Karpas-422 (cell line): ENCODE measurements around the gene SYT9. TPM values are rescaled to one million over a fixed set of nuclear protein-coding genes. Genes with fewer than 3 reads are reported as not detected.

Source experiments
- DNase-seq: peaks from one replicate; pipeline ENCODE4 v3.0.0-alpha.2; 2015
- H2AFZ ChIP-seq: fragments of 200-600 bp; sonication (generic); 2 replicates; pipeline ENCODE4 v1.6.1; 2014; ENCODE audit warnings: antibody characterized with exemption, low read length, mixed read lengths
- H3K27ac ChIP-seq: fragments of 200-600 bp; sonication (generic); 2 replicates; pipeline ENCODE4 v1.5.1; 2014; ENCODE audit warnings: mild to moderate bottlenecking, low read length, moderate library complexity
- H3K27me3 ChIP-seq: fragments of 200-600 bp; sonication (generic); 2 replicates; pipeline ENCODE4 v1.6.1; 2014; ENCODE audit warnings: low read length, mixed read lengths
- H3K36me3 ChIP-seq: fragments of 200-600 bp; sonication (generic); 2 replicates; pipeline ENCODE4 v1.6.1; 2014; ENCODE audit warnings: low read length, mixed read lengths; ENCODE audit not compliant: insufficient read depth
- H3K4me1 ChIP-seq: fragments of 200-600 bp; sonication (generic); 2 replicates; pipeline ENCODE4 v1.6.1; 2014; ENCODE audit warnings: mild to moderate bottlenecking, low read length, mixed read lengths
- H3K4me2 ChIP-seq: fragments of 200-600 bp; sonication (generic); 2 replicates; pipeline ENCODE4 v1.6.1; 2014; ENCODE audit warnings: low read length, low read depth, mild to moderate bottlenecking; ENCODE audit not compliant: poor library complexity, severe bottlenecking
- H3K4me3 ChIP-seq: fragments of 200-600 bp; sonication (generic); 2 replicates; pipeline ENCODE4 v1.5.1; 2014; ENCODE audit warnings: mild to moderate bottlenecking, antibody characterized with exemption, low read length, mixed read lengths
- H3K79me2 ChIP-seq: fragments of 200-600 bp; sonication (generic); 2 replicates; pipeline ENCODE4 v1.6.1; 2014; ENCODE audit warnings: mild to moderate bottlenecking, low read length, mixed read lengths
- H3K9ac ChIP-seq: fragments of 200-600 bp; sonication (generic); 2 replicates; pipeline ENCODE4 v1.6.0; 2014; ENCODE audit warnings: low read length
- H3K9me2 ChIP-seq: fragments of 200-600 bp; sonication (generic), shearing (Covaris generic); replicated peaks from 2 replicates; pipeline ENCODE4 v1.6.0; 2014; ENCODE audit warnings: mild to moderate bottlenecking, low read length, moderate library complexity; ENCODE audit not compliant: insufficient read depth
- H3K9me3 ChIP-seq: fragments of 300-700, 200-600 bp; sonication (generic); 2 replicates; pipeline ENCODE4 v1.6.1; 2014; ENCODE audit warnings: low read length, mixed read lengths
- H4K20me1 ChIP-seq: fragments of 200-600 bp; sonication (generic); 2 replicates; pipeline ENCODE4 v1.6.1; 2014; ENCODE audit warnings: mild to moderate bottlenecking, antibody characterized with exemption, low read length, low read depth; ENCODE audit not compliant: insufficient read depth
- total RNA-seq: library from RNA; depleted of rRNA; stranded (reverse); fragments of >200 nt; shearing (Covaris generic); gene quantifications from 2 replicates; pipeline ENCODE4 v1.2.3, GENCODE V29; 2014; ENCODE audit warnings: low replicate concordance

The SYT9 gene
- total RNA-seq, 1 experiment from 2014 or later = not detected

- Histone ChIP-seq H3K36me3 (no peaks in the 10 kb centered on the region), H3K4me1 (no peaks in the 10 kb centered on the region), H3K4me2 (no peak overlapping the region), H3K79me2 (no peaks in the 10 kb centered on the region), H3K9me3 (no peaks in the 10 kb centered on the region), H2AFZ (no peak overlapping the region), H3K9ac (no peak overlapping the region), H3K9me2 (no peaks in the 10 kb centered on the region), H3K27ac (no peak overlapping the region), H3K27me3 (no peaks in the 10 kb centered on the region), H4K20me1 (no peaks in the 10 kb centered on the region), H3K4me3 (no peak overlapping the region)
- DNase-seq = no peak
These were observed 6.4 kb upstream of the SYT9 start for GRCh38 chr11:7245341-7245740.

GRCh38 chr11:7246179-7246578 lies 5.5 kb upstream of the SYT9 start:
- Histone ChIP-seq H3K79me2 (no peaks in the 10 kb centered on the region), H3K4me3 (no peak overlapping the region), H3K4me2 (no peak overlapping the region), H2AFZ (no peak overlapping the region), H3K4me1 (no peaks in the 10 kb centered on the region), H3K27ac (no peak overlapping the region), H3K9me2 (no peaks in the 10 kb centered on the region), H3K9ac (no peak overlapping the region), H3K27me3 (no peaks in the 10 kb centered on the region), H3K9me3 (no peaks in the 10 kb centered on the region), H3K36me3 (no peaks in the 10 kb centered on the region), H4K20me1 (no peaks in the 10 kb centered on the region)
- DNase-seq = no peak

- H3K9me2 ChIP-seq = no peaks in the 10 kb centered on the region
- no peaks in the 10 kb centered on the region for H3K9me3 ChIP-seq
- no peak overlapping the region for H3K27ac ChIP-seq
- H3K79me2 ChIP-seq = no peaks in the 10 kb centered on the region
- H3K9ac ChIP-seq = no peak overlapping the region
- no peak overlapping the region for H3K4me2 ChIP-seq
- no peaks in the 10 kb centered on the region for H3K4me1 ChIP-seq
- H4K20me1 ChIP-seq = no peaks in the 10 kb centered on the region
- H3K4me3 ChIP-seq = no peak overlapping the region
- H3K36me3 ChIP-seq = no peaks in the 10 kb centered on the region
- no peak overlapping the region for H2AFZ ChIP-seq
- no peak for DNase-seq
- H3K27me3 ChIP-seq = no peaks in the 10 kb centered on the region
These were observed 1.5 kb upstream of the SYT9 start for GRCh38 chr11:7250166-7250565.

GRCh38 chr11:7251487-7251835 lies 243 bp upstream of the SYT9 start:
- H4K20me1 ChIP-seq = no peaks in the 10 kb centered on the region
- no peaks in the 10 kb centered on the region for H3K36me3 ChIP-seq
- H3K9me2 ChIP-seq = no peaks in the 10 kb centered on the region
- H3K79me2 ChIP-seq = no peaks in the 10 kb centered on the region
- H3K27ac ChIP-seq = no peak overlapping the region
- no peaks in the 10 kb centered on the region for H3K27me3 ChIP-seq
- no peak overlapping the region for H3K9ac ChIP-seq
- H2AFZ ChIP-seq = no peak overlapping the region
- H3K9me3 ChIP-seq = no peaks in the 10 kb centered on the region
- H3K4me3 ChIP-seq = no peak overlapping the region
- H3K4me1 ChIP-seq = no peaks in the 10 kb centered on the region
- H3K4me2 ChIP-seq = no peak overlapping the region
- DNase-seq = no peak

- Histone ChIP-seq H3K9me3 (no peaks in the 10 kb centered on the region), H3K9ac (no peak overlapping the region), H3K4me1 (no peaks in the 10 kb centered on the region), H2AFZ (no peak overlapping the region), H3K27ac (no peak overlapping the region), H3K4me3 (no peak overlapping the region), H3K4me2 (no peak overlapping the region), H3K27me3 (no peaks in the 10 kb centered on the region), H4K20me1 (no peaks in the 10 kb centered on the region), H3K9me2 (no peaks in the 10 kb centered on the region), H3K36me3 (no peaks in the 10 kb centered on the region), H3K79me2 (no peaks in the 10 kb centered on the region)
- no peak for DNase-seq
These were observed 1.0 kb downstream of the SYT9 start for GRCh38 chr11:7252683-7253213.

- Histone ChIP-seq H4K20me1 (no peaks in the 10 kb centered on the region), H3K4me1 (no peaks in the 10 kb centered on the region), H3K4me2 (no peak overlapping the region), H3K9me2 (no peaks in the 10 kb centered on the region), H3K36me3 (no peaks in the 10 kb centered on the region), H3K9me3 (no peaks in the 10 kb centered on the region), H3K27me3 (no peaks in the 10 kb centered on the region), H3K9ac (no peak overlapping the region), H3K27ac (no peak overlapping the region), H2AFZ (no peak overlapping the region), H3K4me3 (no peak overlapping the region), H3K79me2 (no peaks in the 10 kb centered on the region)
- no peak for DNase-seq
These were observed 2.1 kb downstream of the SYT9 start for GRCh38 chr11:7253800-7254199.

- H3K36me3 ChIP-seq = no peaks in the 10 kb centered on the region
- H4K20me1 ChIP-seq = no peaks in the 10 kb centered on the region
- H3K79me2 ChIP-seq = no peaks in the 10 kb centered on the region
- no peak overlapping the region for H2AFZ ChIP-seq
- no peaks in the 10 kb centered on the region for H3K9me3 ChIP-seq
- no peaks in the 10 kb centered on the region for H3K27me3 ChIP-seq
- no peak overlapping the region for H3K9ac ChIP-seq
- H3K27ac ChIP-seq = no peak overlapping the region
- DNase-seq = no peak
- H3K4me2 ChIP-seq = no peak overlapping the region
- H3K9me2 ChIP-seq = no peaks in the 10 kb centered on the region
- H3K4me1 ChIP-seq = no peaks in the 10 kb centered on the region
- no peak overlapping the region for H3K4me3 ChIP-seq
These were observed 3.1 kb downstream of the SYT9 start for GRCh38 chr11:7254731-7255291.

- Histone ChIP-seq H3K36me3 (no peaks in the 10 kb centered on the region), H3K79me2 (no peaks in the 10 kb centered on the region), H3K9me2 (no peaks in the 10 kb centered on the region), H3K4me2 (no peak overlapping the region), H3K9ac (no peak overlapping the region), H3K4me3 (no peak overlapping the region), H3K9me3 (no peaks in the 10 kb centered on the region), H4K20me1 (no peaks in the 10 kb centered on the region), H3K27ac (no peak overlapping the region), H3K27me3 (no peaks in the 10 kb centered on the region), H3K4me1 (no peaks in the 10 kb centered on the region), H2AFZ (no peak overlapping the region)
- no peak for DNase-seq
These were observed 5.2 kb downstream of the SYT9 start for GRCh38 chr11:7256943-7257342.

- no peak overlapping the region for H3K27ac ChIP-seq
- H3K9ac ChIP-seq = no peak overlapping the region
- no peaks in the 10 kb centered on the region for H3K4me1 ChIP-seq
- no peaks in the 10 kb centered on the region for H3K36me3 ChIP-seq
- no peaks in the 10 kb centered on the region for H3K9me3 ChIP-seq
- H3K27me3 ChIP-seq = no peaks in the 10 kb centered on the region
- H3K79me2 ChIP-seq = no peaks in the 10 kb centered on the region
- H2AFZ ChIP-seq = no peak overlapping the region
- H4K20me1 ChIP-seq = no peaks in the 10 kb centered on the region
- no peak for DNase-seq
- H3K9me2 ChIP-seq = no peaks in the 10 kb centered on the region
- H3K4me2 ChIP-seq = no peak overlapping the region
- H3K4me3 ChIP-seq = no peak overlapping the region
These were observed 6.0 kb downstream of the SYT9 start for GRCh38 chr11:7257724-7258123.
